ENCODE results near the gene EFNA1. TPM values are rescaled to one million over a fixed set of nuclear protein-coding genes. Genes with fewer than 3 reads are reported as not detected.

Gene EFNA1
- total RNA-seq, 3 donors from 2014 or later (not counting 1 experiment from before 2014, with no cell fraction given) = 1.5 to 1.9 (median 1.9) TPM

GRCh38 chr1:155092641-155093040 lies 35.0 kb upstream of the EFNA1 start:
- no peaks in the 10 kb centered on the region for H3K36me3 Mint-ChIP-seq
- ATAC-seq (no peak), DNase-seq (no peak)
- H3K27ac Mint-ChIP-seq = no peak overlapping the region
- TF ChIP-seq CTCF (IDR thresholded peaks at IDR 0.05) = no peak
- intact Hi-C loops (cut with micrococcal nuclease) = loop anchor here (5.0 kb wide), 1 partner anchor 35 kb away; the partner anchor contains the start of gene EFNA1
- peaks cover 5 to 20% of the 10 kb centered on the region in 2 donors for H3K27me3 Mint-ChIP-seq (ENCODE audit: low read depth in 2 of 2)
- H3K4me1 Mint-ChIP-seq = no peaks in the 10 kb centered on the region
- H3K4me1 ChIP-seq (ENCODE audit: control insufficient read depth, insufficient read depth, low read length) = peaks cover 7% of the 10 kb centered on the region
- no peaks in the 10 kb centered on the region for H3K9me3 Mint-ChIP-seq
- no peak overlapping the region for H3K4me3 ChIP-seq (ENCODE audit: low read length)
- no peaks in the 10 kb centered on the region for H3K27me3 ChIP-seq (ENCODE audit: control insufficient read depth, insufficient read depth, low read length)
- WGBS (ENCODE audit: insufficient coverage) = 85% methylated on average over 12 of the region's 12 CpGs
- H3K9me3 ChIP-seq (ENCODE audit: control insufficient read depth, insufficient read depth, low read length) = no peaks in the 10 kb centered on the region
- no peak overlapping the region for H3K4me3 Mint-ChIP-seq
- no peaks in the 10 kb centered on the region for H3K36me3 ChIP-seq (ENCODE audit: control insufficient read depth, insufficient read depth, low read length)
- H3K27ac ChIP-seq (ENCODE audit: low read length) = no peak overlapping the region

GRCh38 chr1:155093911-155094621 lies 33.6 kb upstream of the EFNA1 start:
- peaks cover 5 to 20% of the 10 kb centered on the region in 2 donors for H3K27me3 Mint-ChIP-seq (ENCODE audit: low read depth in 2 of 2)
- no peak overlapping the region for H3K27ac Mint-ChIP-seq
- H3K27ac ChIP-seq (ENCODE audit: low read length) = no peak overlapping the region
- H3K4me1 ChIP-seq (ENCODE audit: control insufficient read depth, insufficient read depth, low read length) = peaks cover 7% of the 10 kb centered on the region
- TF ChIP-seq CTCF (IDR thresholded peaks at IDR 0.05) = no peak
- no peaks in the 10 kb centered on the region for H3K9me3 Mint-ChIP-seq
- no peaks in the 10 kb centered on the region for H3K9me3 ChIP-seq (ENCODE audit: control insufficient read depth, insufficient read depth, low read length)
- DNase-seq = peak in 1 of 2 donors; percentile 59
- intact Hi-C loops (cut with micrococcal nuclease) = loop anchor here (5.0 kb wide), 1 partner anchor 33 kb away; the partner anchor contains the start of gene EFNA1
- peak in 1 of 3 donors; percentile 6 for ATAC-seq
- H3K4me1 Mint-ChIP-seq = no peaks in the 10 kb centered on the region
- H3K4me3 ChIP-seq (ENCODE audit: low read length) = no peak overlapping the region
- no peak overlapping the region for H3K4me3 Mint-ChIP-seq
- H3K36me3 ChIP-seq (ENCODE audit: control insufficient read depth, insufficient read depth, low read length) = no peaks in the 10 kb centered on the region
- H3K27me3 ChIP-seq (ENCODE audit: control insufficient read depth, insufficient read depth, low read length) = no peaks in the 10 kb centered on the region
- H3K36me3 Mint-ChIP-seq = no peaks in the 10 kb centered on the region
- 49% methylated on average over 11 of the region's 13 CpGs for WGBS (ENCODE audit: insufficient coverage)

- 81% methylated on average over 2 of the region's 2 CpGs for WGBS (ENCODE audit: insufficient coverage)
- H3K27ac Mint-ChIP-seq = no peak overlapping the region
- TF ChIP-seq CTCF (IDR thresholded peaks at IDR 0.05) = no peak
Observed at GRCh38 chr1:155094622-155094948, 33.1 kb upstream of the EFNA1 start.

More at GRCh38 chr1:155094622-155094948, 33.1 kb upstream of the EFNA1 start:
- Mint-ChIP-seq H3K9me3 (no peaks in the 10 kb centered on the region), H3K36me3 (no peaks in the 10 kb centered on the region), H3K27me3 (ENCODE audit: low read depth in 2 of 2) (peaks cover 5 to 20% of the 10 kb centered on the region in 2 donors), H3K4me1 (no peaks in the 10 kb centered on the region), H3K4me3 (no peak overlapping the region)
- no peaks in the 10 kb centered on the region for H3K9me3 ChIP-seq (ENCODE audit: control insufficient read depth, insufficient read depth, low read length)
- H3K27ac ChIP-seq (ENCODE audit: low read length) = no peak overlapping the region
- no peak overlapping the region for H3K4me3 ChIP-seq (ENCODE audit: low read length)
- H3K27me3 ChIP-seq (ENCODE audit: control insufficient read depth, insufficient read depth, low read length) = no peaks in the 10 kb centered on the region
- DNase-seq (no peak), ATAC-seq (peak in 1 of 3 donors; percentile 18)
- H3K4me1 ChIP-seq (ENCODE audit: control insufficient read depth, insufficient read depth, low read length) = peaks cover 7% of the 10 kb centered on the region
- H3K36me3 ChIP-seq (ENCODE audit: control insufficient read depth, insufficient read depth, low read length) = no peaks in the 10 kb centered on the region
- intact Hi-C loops (cut with micrococcal nuclease) = loop anchor here (5.0 kb wide), 1 partner anchor 33 kb away; the partner anchor contains the start of gene EFNA1

All from natural killer cell (primary cell).